ENCODE measurements around the gene IGFBP3. TPM values are rescaled to one million over a fixed set of nuclear protein-coding genes. Genes with fewer than 3 reads are reported as not detected.

IGFBP3 gene
- total and polyA plus RNA-seq, 12 donors = 32.1 to 183 (median 70.6) TPM

- Histone ChIP-seq H3K9me3 (no peaks in the 10 kb centered on the region), H3K4me1 (peaks cover 0 to under 1% (median 0%) of the 10 kb centered on the region in 9 donors), H3K27me3 (no peaks in the 10 kb centered on the region), H3K4me3 (no peak overlapping the region), H3K36me3 (no peaks in the 10 kb centered on the region), H3K27ac (no peak overlapping the region)
- intact Hi-C loops (cut with DNase I) = no loop called here
- ATAC-seq (no peak), DNase-seq (no peak)
- 83 to 90% methylated on average over 10 of the region's 10 CpGs for WGBS, 2 donors
- no peak for TF ChIP-seq CTCF (IDR thresholded peaks at IDR 0.05)
These were observed 47.9 kb upstream of the IGFBP3 start for GRCh38 chr7:45968856-45969541.

GRCh38 chr7:45968312-45968711, 47.2 kb upstream of the IGFBP3 start:
- Histone ChIP-seq H3K9me3 (no peaks in the 10 kb centered on the region), H3K36me3 (no peaks in the 10 kb centered on the region), H3K4me1 (no peaks in the 10 kb centered on the region), H3K27ac (no peak overlapping the region), H3K4me3 (no peak overlapping the region), H3K27me3 (no peaks in the 10 kb centered on the region)
- 87 to 91% methylated on average over 7 of the region's 7 CpGs for WGBS, 2 donors
- no peak for TF ChIP-seq CTCF (IDR thresholded peaks at IDR 0.05)
- DNase-seq (no peak), ATAC-seq (no peak)
- intact Hi-C loops (cut with DNase I) = no loop called here

- Histone ChIP-seq H3K4me3 (no peak overlapping the region), H3K36me3 (no peaks in the 10 kb centered on the region), H3K27ac (no peak overlapping the region), H3K4me1 (no peaks in the 10 kb centered on the region), H3K27me3 (no peaks in the 10 kb centered on the region), H3K9me3 (no peaks in the 10 kb centered on the region)
- intact Hi-C loops (cut with DNase I) = no loop called here
- ATAC-seq (no peak), DNase-seq (no peak)
- TF ChIP-seq CTCF (IDR thresholded peaks at IDR 0.05) = no peak
- 99% methylated on average over 5 of the region's 5 CpGs for WGBS, 2 donors
These were observed 46.6 kb upstream of the IGFBP3 start for GRCh38 chr7:45967591-45968157.

- no peak for DNase-seq
- WGBS, 2 donors = 96 to 98% methylated on average over 6 of the region's 6 CpGs
These were observed 41.8 kb upstream of the IGFBP3 start for GRCh38 chr7:45962861-45963260.

More at GRCh38 chr7:45962861-45963260, 41.8 kb upstream of the IGFBP3 start:
- Histone ChIP-seq H3K4me1 (no peaks in the 10 kb centered on the region), H3K36me3 (no peaks in the 10 kb centered on the region), H3K4me3 (no peak overlapping the region), H3K27me3 (no peaks in the 10 kb centered on the region), H3K9me3 (no peaks in the 10 kb centered on the region), H3K27ac (no peak overlapping the region)
- intact Hi-C loops (cut with DNase I) = no loop called here
- no peak for TF ChIP-seq CTCF (IDR thresholded peaks at IDR 0.05)
- no peak for ATAC-seq
